ENCODE measurements around the gene PTPRJ. TPM values are rescaled to one million over a fixed set of nuclear protein-coding genes. Genes with fewer than 3 reads are reported as not detected.

Gene PTPRJ
- total and polyA plus RNA-seq, 9 of the 15 experiments (the other 6 are each of a cell fraction or from before 2014, with no cell fraction given), result 0.56 to 10.7 (median 4.8) TPM

DNA sequence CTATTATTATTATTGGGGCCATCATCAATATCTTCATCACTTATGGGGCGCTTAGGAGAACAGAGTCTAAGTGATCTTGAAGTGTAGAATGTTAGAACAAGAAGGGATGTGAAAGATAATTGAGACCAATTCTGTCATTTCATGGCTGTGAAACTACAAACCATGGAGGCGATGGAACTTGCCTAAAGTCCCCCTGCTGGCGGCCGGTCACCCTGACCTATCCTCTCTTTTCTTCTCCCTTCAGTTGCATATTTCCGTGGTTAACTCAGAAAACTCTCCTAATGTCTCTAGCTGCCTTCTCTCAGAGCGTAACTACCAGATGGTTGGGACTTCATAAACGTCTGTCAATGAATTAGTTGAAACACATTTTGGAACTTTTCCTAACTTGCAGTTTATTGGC, 229.7 kb downstream of the PTPRJ start:
- ATAC-seq (peak; percentile 77), FAIRE-seq (no peak), DNase-seq (ENCODE audit: extremely low read depth in 1 of 4, low spot score in 3 of 4) (peak in 2 of 4 experiments; percentile 11 to 15)
- H3K79me2 ChIP-seq (ENCODE audit: control insufficient read depth, insufficient read depth, low read length), result no peaks in the 10 kb centered on the region
- no peak overlapping the region for H3K4me3 ChIP-seq
- ChIA-PET CTCF (ENCODE audit: low intra/inter-chr PET ratio) (no interaction called here), POLR2A (no interaction called here)
- no peak overlapping the region for H3K4me2 ChIP-seq (ENCODE audit: insufficient read depth, low read length)
- H3K36me3 ChIP-seq (ENCODE audit: control insufficient read depth, insufficient read depth, low read length), result no peaks in the 10 kb centered on the region
- H3K4me1 ChIP-seq (replicated peaks in 1 of 2; ENCODE audit: control insufficient read depth in 2 of 2, insufficient read depth in 2 of 2, low read length in 2 of 2), result no peaks in the 10 kb centered on the region
- H4K20me1 ChIP-seq (replicated peaks; ENCODE audit: control insufficient read depth, insufficient read depth, low read length), result no peaks in the 10 kb centered on the region
- H2AFZ ChIP-seq (ENCODE audit: low read depth, low read length), result no peak overlapping the region
- no peak overlapping the region for H3K27ac ChIP-seq (ENCODE audit: extremely low read depth, low read depth, low read length)
- H3K9me1 ChIP-seq (ENCODE audit: control insufficient read depth, insufficient read depth, low read length), result no peaks in the 10 kb centered on the region
- in situ Hi-C loops (cut with MboI), result no loop called here
- no TSS peak for BruUV-seq (replicated peaks)
- TF ChIP-seq ETV5 (CRISPR knock-in tag; IDR thresholded peaks at IDR 0.05; ENCODE audit: low read depth) (no peak), RAD21 (CRISPR knock-in tag; conservative IDR thresholded peaks at IDR 0.05 in 1 of 2, IDR thresholded peaks at IDR 0.05 in 1 of 2) (peak in 1 of 2 experiments; percentile 30; a peak in 1 of 4 replicates)
- TF ChIP-seq, protein P1, sequence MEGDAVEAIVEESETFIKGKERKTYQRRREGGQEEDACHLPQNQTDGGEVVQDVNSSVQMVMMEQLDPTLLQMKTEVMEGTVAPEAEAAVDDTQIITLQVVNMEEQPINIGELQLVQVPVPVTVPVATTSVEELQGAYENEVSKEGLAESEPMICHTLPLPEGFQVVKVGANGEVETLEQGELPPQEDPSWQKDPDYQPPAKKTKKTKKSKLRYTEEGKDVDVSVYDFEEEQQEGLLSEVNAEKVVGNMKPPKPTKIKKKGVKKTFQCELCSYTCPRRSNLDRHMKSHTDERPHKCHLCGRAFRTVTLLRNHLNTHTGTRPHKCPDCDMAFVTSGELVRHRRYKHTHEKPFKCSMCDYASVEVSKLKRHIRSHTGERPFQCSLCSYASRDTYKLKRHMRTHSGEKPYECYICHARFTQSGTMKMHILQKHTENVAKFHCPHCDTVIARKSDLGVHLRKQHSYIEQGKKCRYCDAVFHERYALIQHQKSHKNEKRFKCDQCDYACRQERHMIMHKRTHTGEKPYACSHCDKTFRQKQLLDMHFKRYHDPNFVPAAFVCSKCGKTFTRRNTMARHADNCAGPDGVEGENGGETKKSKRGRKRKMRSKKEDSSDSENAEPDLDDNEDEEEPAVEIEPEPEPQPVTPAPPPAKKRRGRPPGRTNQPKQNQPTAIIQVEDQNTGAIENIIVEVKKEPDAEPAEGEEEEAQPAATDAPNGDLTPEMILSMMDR (IDR thresholded peaks at IDR 0.05 in 2 of 3, conservative IDR thresholded peaks at IDR 0.05 in 1 of 3; ENCODE audit: insufficient read depth in 2 of 3, low read depth in 1 of 3, low read length in 3 of 3), result peak in 2 of 3 experiments; percentile 35 to 39; a peak in 3 of 6 replicates
- WGBS (ENCODE audit: insufficient coverage, low coverage, missing lambda C conversion rate), result under 1% methylated on average over 7 of the region's 7 CpGs
- H3K9ac ChIP-seq (ENCODE audit: insufficient read depth in 1 of 2, low read depth in 2 of 2, low read length in 2 of 2), result no peak overlapping the region
- no peaks in the 10 kb centered on the region for H3K9me3 ChIP-seq (replicated peaks; ENCODE audit: control insufficient read depth, insufficient read depth, low read depth, low read length)
- no peaks in the 10 kb centered on the region for H3K27me3 ChIP-seq (ENCODE audit: control insufficient read depth in 2 of 2, insufficient read depth in 2 of 2, low read length in 2 of 2)
- intact Hi-C loops (cut with micrococcal nuclease), result loop anchor here (1.0 kb wide), 1 partner anchor 38 kb away; no protein-coding TSS in a partner anchor

DNA sequence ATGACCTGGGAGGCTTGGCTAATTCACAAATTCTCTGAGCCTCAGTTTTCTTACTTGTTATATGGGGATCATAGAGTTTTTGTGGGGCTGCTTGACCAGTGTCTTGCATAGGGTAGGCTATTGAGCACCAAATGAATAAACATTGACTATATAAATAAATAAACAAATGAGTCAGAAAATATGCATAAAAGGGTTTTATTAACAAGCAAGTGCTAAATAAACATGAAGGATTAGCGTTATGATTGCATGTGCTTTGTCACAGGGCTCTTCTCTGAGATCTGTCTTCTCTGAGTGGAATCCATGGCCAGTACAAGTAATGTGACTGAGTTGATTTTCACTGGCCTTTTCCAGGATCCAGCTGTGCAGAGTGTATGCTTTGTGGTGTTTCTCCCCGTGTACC, 236.2 kb downstream of the PTPRJ start, which contains the start of gene OR4B1:
TSS of gene OR4B1 (plus strand) at position 301 of the 400 bp plus-strand sequence. CDS start at position 301, 0 bp downstream.
- Histone ChIP-seq H3K79me2 (ENCODE audit: control insufficient read depth, insufficient read depth, low read length) (no peaks in the 10 kb centered on the region), H3K4me2 (ENCODE audit: insufficient read depth, low read length) (no peak within 1 kb of the TSS), H2AFZ (ENCODE audit: low read depth, low read length) (no peak within 1 kb of the TSS), H4K20me1 (replicated peaks; ENCODE audit: control insufficient read depth, insufficient read depth, low read length) (no peaks in the 10 kb centered on the region), H3K4me1 (replicated peaks in 1 of 2; ENCODE audit: control insufficient read depth in 2 of 2, insufficient read depth in 2 of 2, low read length in 2 of 2) (no peaks in the 10 kb centered on the region), H3K36me3 (ENCODE audit: control insufficient read depth, insufficient read depth, low read length) (no peaks in the 10 kb centered on the region), H3K9me3 (replicated peaks; ENCODE audit: control insufficient read depth, insufficient read depth, low read depth, low read length) (no peaks in the 10 kb centered on the region), H3K27ac (ENCODE audit: extremely low read depth, low read depth, low read length) (no peak within 1 kb of the TSS), H3K4me3 (no peak within 1 kb of the TSS), H3K9me1 (ENCODE audit: control insufficient read depth, insufficient read depth, low read length) (no peaks in the 10 kb centered on the region), H3K27me3 (ENCODE audit: control insufficient read depth in 2 of 2, insufficient read depth in 2 of 2, low read length in 2 of 2) (no peaks in the 10 kb centered on the region), H3K9ac (ENCODE audit: insufficient read depth in 1 of 2, low read depth in 2 of 2, low read length in 2 of 2) (no peak within 1 kb of the TSS)
- DNase-seq (ENCODE audit: extremely low read depth in 1 of 4, low spot score in 3 of 4) (no peak), ATAC-seq (no peak), FAIRE-seq (no peak)
- intact Hi-C loops (cut with micrococcal nuclease), result no loop called here
- CTCF ChIA-PET (ENCODE audit: low intra/inter-chr PET ratio), result no interaction called here
- BruUV-seq (replicated peaks), result no TSS peak
- in situ Hi-C loops (cut with MboI), result no loop called here
- POLR2A ChIA-PET, result no interaction called here
- 0% methylated on average over 2 of the region's 2 CpGs for WGBS (ENCODE audit: insufficient coverage, low coverage, missing lambda C conversion rate)
- no peak for TF ChIP-seq SAFB2 (IDR thresholded peaks at IDR 0.05; ENCODE audit: borderline replicate concordance, low read depth, low read length, severe bottlenecking)
- no peak for TF ChIP-seq NFATC3 (IDR thresholded peaks at IDR 0.05)
- no peak for TF ChIP-seq ZNF436 (CRISPR knock-in tag; IDR thresholded peaks at IDR 0.05)
- TF ChIP-seq, protein P2, sequence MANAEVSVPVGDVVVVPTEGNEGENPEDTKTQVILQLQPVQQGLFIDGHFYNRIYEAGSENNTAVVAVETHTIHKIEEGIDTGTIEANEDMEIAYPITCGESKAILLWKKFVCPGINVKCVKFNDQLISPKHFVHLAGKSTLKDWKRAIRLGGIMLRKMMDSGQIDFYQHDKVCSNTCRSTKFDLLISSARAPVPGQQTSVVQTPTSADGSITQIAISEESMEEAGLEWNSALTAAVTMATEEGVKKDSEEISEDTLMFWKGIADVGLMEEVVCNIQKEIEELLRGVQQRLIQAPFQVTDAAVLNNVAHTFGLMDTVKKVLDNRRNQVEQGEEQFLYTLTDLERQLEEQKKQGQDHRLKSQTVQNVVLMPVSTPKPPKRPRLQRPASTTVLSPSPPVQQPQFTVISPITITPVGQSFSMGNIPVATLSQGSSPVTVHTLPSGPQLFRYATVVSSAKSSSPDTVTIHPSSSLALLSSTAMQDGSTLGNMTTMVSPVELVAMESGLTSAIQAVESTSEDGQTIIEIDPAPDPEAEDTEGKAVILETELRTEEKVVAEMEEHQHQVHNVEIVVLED (CRISPR knock-in tag; IDR thresholded peaks at IDR 0.05), result no peak
- TF ChIP-seq ARID2 (IDR thresholded peaks at IDR 0.05), result no peak
- TF ChIP-seq EGR1 (conservative IDR thresholded peaks at IDR 0.05), result no peak
- no peak for TF ChIP-seq IFI16 (CRISPR knock-in tag; IDR thresholded peaks at IDR 0.05)
- TF ChIP-seq, protein P1 (IDR thresholded peaks at IDR 0.05 in 2 of 3, conservative IDR thresholded peaks at IDR 0.05 in 1 of 3; ENCODE audit: insufficient read depth in 2 of 3, low read depth in 1 of 3, low read length in 3 of 3), result no peak

Data from K562 (cell line).